ENCODE data around the gene WDR64. TPM values are rescaled to one million over a fixed set of nuclear protein-coding genes. Genes with fewer than 3 reads are reported as not detected.
"Not testable (repeated sequence)": the region's sequence is repeated elsewhere in the genome, so short reads cannot be mapped to it uniquely, and the experiment has no call there.

The WDR64 gene
- total and polyA plus RNA-seq, 4 donors = 0.02 to 0.70 (median 0.17) TPM

- TF ChIP-seq ZBTB33 (IDR thresholded peaks at IDR 0.05) (no peak), YY1 (IDR thresholded peaks at IDR 0.05) (no peak), RXRA (IDR thresholded peaks at IDR 0.05) (no peak), RAD21 (IDR thresholded peaks at IDR 0.05) (no peak), MAX (IDR thresholded peaks at IDR 0.05) (no peak), TAF1 (conservative IDR thresholded peaks at IDR 0.05) (no peak), NR2F2 (IDR thresholded peaks at IDR 0.05) (no peak)
These were observed 171.8 kb downstream of the WDR64 start (continued) for GRCh38 chr1:241823925-241824324.

- Histone ChIP-seq H3K27ac (ENCODE audit: low read depth in 1 of 2, low read length in 2 of 2) (no peak overlapping the region), H3K4me1 (ENCODE audit: control insufficient read depth in 4 of 4, insufficient read depth in 4 of 4, low read length in 3 of 4) (peaks cover 0 to 4% (median 2%) of the 10 kb centered on the region in 4 donors), H3K4me3 (ENCODE audit: low read depth in 1 of 3, low read length in 3 of 3) (no peak overlapping the region), H3K9me3 (ENCODE audit: control insufficient read depth in 4 of 4, low read length in 3 of 4) (no peaks in the 10 kb centered on the region), H3K27me3 (ENCODE audit: control insufficient read depth in 4 of 4, insufficient read depth in 4 of 4, low read length in 3 of 4) (no peaks in the 10 kb centered on the region), H3K9ac (ENCODE audit: low read depth in 1 of 2, low read length in 2 of 2) (no peak overlapping the region), H3K36me3 (ENCODE audit: control insufficient read depth in 4 of 4, insufficient read depth in 3 of 4, low read depth in 1 of 4, low read length in 3 of 4) (no peaks in the 10 kb centered on the region)
- no peak for DNase-seq (ENCODE audit: low spot score)
- TF ChIP-seq ZBTB33 (IDR thresholded peaks at IDR 0.05) (no peak), RAD21 (IDR thresholded peaks at IDR 0.05) (no peak), CTCF (IDR thresholded peaks at IDR 0.05; ENCODE audit: low read depth, low read length, missing input control) (no peak), ATF3 (IDR thresholded peaks at IDR 0.05) (no peak), NR2F2 (IDR thresholded peaks at IDR 0.05) (no peak), GABPA (IDR thresholded peaks at IDR 0.05 in 1 of 2, conservative IDR thresholded peaks at IDR 0.05 in 1 of 2) (no peak), REST (IDR thresholded peaks at IDR 0.05) (no peak), FOXA1 (IDR thresholded peaks at IDR 0.05) (no peak), TAF1 (conservative IDR thresholded peaks at IDR 0.05) (no peak), HNF4G (IDR thresholded peaks at IDR 0.05) (no peak), MAX (IDR thresholded peaks at IDR 0.05) (no peak), YY1 (IDR thresholded peaks at IDR 0.05) (no peak), JUND (IDR thresholded peaks at IDR 0.05) (no peak), FOXA2 (IDR thresholded peaks at IDR 0.05) (no peak), SP1 (IDR thresholded peaks at IDR 0.05) (no peak), RXRA (IDR thresholded peaks at IDR 0.05) (no peak), HNF4A (conservative IDR thresholded peaks at IDR 0.05) (no peak), EGR1 (IDR thresholded peaks at IDR 0.05; ENCODE audit: low read depth in 2 of 2) (no peak)
These were observed 173.5 kb downstream of the WDR64 start for GRCh38 chr1:241825581-241825980.

- DNase-seq (ENCODE audit: low spot score); H3K27ac ChIP-seq (ENCODE audit: low read depth in 1 of 2, low read length in 2 of 2); H3K9me3 ChIP-seq (ENCODE audit: control insufficient read depth in 4 of 4, low read length in 3 of 4); H3K4me3 ChIP-seq (ENCODE audit: low read depth in 1 of 3, low read length in 3 of 3); H3K36me3 ChIP-seq (ENCODE audit: control insufficient read depth in 4 of 4, insufficient read depth in 3 of 4, low read depth in 1 of 4, low read length in 3 of 4); H3K27me3 ChIP-seq (ENCODE audit: control insufficient read depth in 4 of 4, insufficient read depth in 4 of 4, low read length in 3 of 4); H3K9ac ChIP-seq (ENCODE audit: low read depth in 1 of 2, low read length in 2 of 2); H3K4me1 ChIP-seq (ENCODE audit: control insufficient read depth in 4 of 4, insufficient read depth in 4 of 4, low read length in 3 of 4): not testable (repeated sequence)
- 96% methylated on average over 9 of the region's 9 CpGs for WGBS
These were observed 174.5 kb downstream of the WDR64 start for GRCh38 chr1:241826613-241827012.

Data from liver (tissue), 9 donors.